Natural killer cell (primary cell): Measurements from ENCODE around the gene OR52N2. TPM values are rescaled to one million over a fixed set of nuclear protein-coding genes. Genes with fewer than 3 reads are reported as not detected.

ENCODE experiments used
- ATAC-seq, 3 donors: fragments of 150-1000 bp in 2 of 3; fragments of 200-7000 bp in 1 of 3; cut with Tn5 transposase; 1 replicate in 1 of 3; 2 replicates in 2 of 3; pipeline ENCODE4 v1.10.0; 2021; ENCODE audit warnings: mild to moderate bottlenecking in 2 of 3, moderate library complexity in 2 of 3
- DNase-seq, 2 donors: peaks; one replicate each; pipeline versions ENCODE4 v3.0.0 to v3.0.0-alpha.2; 2013 to 2021; ENCODE audit warnings: mixed read lengths in 1 of 2
- H3K27ac ChIP-seq: one replicate; pipeline ENCODE4 v1.5.1; 2013; ENCODE audit warnings: mild to moderate bottlenecking, low read length
- H3K27me3 ChIP-seq: one replicate; pipeline ENCODE4 v1.6.1; 2013; ENCODE audit warnings: low read length; ENCODE audit not compliant: control insufficient read depth, insufficient read depth
- H3K36me3 ChIP-seq: one replicate; pipeline ENCODE4 v1.6.1; 2013; ENCODE audit warnings: low read length; ENCODE audit not compliant: control insufficient read depth, insufficient read depth
- H3K4me1 ChIP-seq: one replicate; pipeline ENCODE4 v1.6.1; 2013; ENCODE audit warnings: low read length; ENCODE audit not compliant: control insufficient read depth, insufficient read depth
- H3K4me3 ChIP-seq: one replicate; pipeline ENCODE4 v1.5.1; 2013; ENCODE audit warnings: low read length
- H3K9me3 ChIP-seq: one replicate; pipeline ENCODE4 v1.6.1; 2013; ENCODE audit warnings: low read length; ENCODE audit not compliant: control insufficient read depth, insufficient read depth
- H3K27ac Mint-ChIP-seq, 2 donors: one replicate each; pipeline ENCODE4 v1.8.0; 2022; ENCODE audit warnings: mild to moderate bottlenecking in 2 of 2, mixed read lengths in 2 of 2, moderate library complexity in 1 of 2
- H3K27me3 Mint-ChIP-seq, 2 donors: one replicate each; pipeline ENCODE4 v1.8.0; 2022; ENCODE audit warnings: low read depth in 2 of 2, mixed read lengths in 2 of 2
- H3K36me3 Mint-ChIP-seq: one replicate; pipeline ENCODE4 v1.8.0; 2022; ENCODE audit warnings: mixed read lengths
- H3K4me1 Mint-ChIP-seq, 2 donors: one replicate each; pipeline ENCODE4 v1.8.0; 2022; ENCODE audit warnings: mixed read lengths in 2 of 2
- H3K4me3 Mint-ChIP-seq: one replicate; pipeline ENCODE4 v1.8.0; 2022; ENCODE audit warnings: mild to moderate bottlenecking, moderate library complexity, mixed read lengths
- H3K9me3 Mint-ChIP-seq, 2 donors: one replicate each; pipeline ENCODE4 v1.8.0; 2022; ENCODE audit warnings: mixed read lengths in 2 of 2
- CTCF ChIP-seq: fragments of 200-600 bp; IDR thresholded peaks from one replicate; pipeline ENCODE4 v1.8.0; 2022; ENCODE audit warnings: antibody characterized with exemption
- WGBS: methylation state at CpG from one replicate; pipeline ENCODE4 v1.1.7; 2013; ENCODE audit warnings: missing lambda C conversion rate; ENCODE audit not compliant: insufficient coverage; 5-methylcytosine and 5-hydroxymethylcytosine counted together
- intact Hi-C: fragments of 100-400 bp; cut with micrococcal nuclease; formaldehyde crosslinking; loops from one replicate; pipeline ENCODE4 v1.14.2; 2022
- total RNA-seq, 4 donors: library from RNA; stranded (reverse); fragments of 120-200 nt in 1 of 4; gene quantifications; one replicate each; pipeline versions ENCODE4 v1.2.3 to v1.2.4, GENCODE V29; 2013 to 2022

OR52N2 gene
- total RNA-seq, 3 donors from 2014 or later (not counting 1 experiment from before 2014, with no cell fraction given): not detected

- WGBS: no CpG with 5 or more reads among the region's 2 CpGs
- no peak for TF ChIP-seq CTCF
- H3K27me3 Mint-ChIP-seq: peaks cover 14 to 15% of the 10 kb centered on the region in 2 donors
Observed at GRCh38 chr11:5837695-5838094, 29.0 kb downstream of the OR52N2 start.

GRCh38 chr11:5841797-5842196 is 33.1 kb downstream of the OR52N2 start, which contains the start of gene OR52E6:
TSS of gene OR52E6 (minus strand) at chr11:5841897. CDS start at chr11:5841897, 0 bp downstream.
- intact Hi-C loops: no loop called here
- Mint-ChIP-seq H3K9me3 (no peaks in the 10 kb centered on the region), H3K4me1 (no peaks in the 10 kb centered on the region), H3K36me3 (no peaks in the 10 kb centered on the region), H3K27ac (no peak within 1 kb of the TSS), H3K4me3 (no peak within 1 kb of the TSS), H3K27me3 (peaks cover 6 to 12% of the 10 kb centered on the region in 2 donors)
- H3K27ac ChIP-seq: no peak within 1 kb of the TSS
- 100% methylated on average over 1 of the region's 1 CpG for WGBS
- H3K9me3 ChIP-seq: no peaks in the 10 kb centered on the region
- no peaks in the 10 kb centered on the region for H3K4me1 ChIP-seq
- no peak for DNase-seq
- no peaks in the 10 kb centered on the region for H3K27me3 ChIP-seq
- TF ChIP-seq CTCF: no peak
- ATAC-seq: no peak
- no peaks in the 10 kb centered on the region for H3K36me3 ChIP-seq
- H3K4me3 ChIP-seq: no peak within 1 kb of the TSS

More at GRCh38 chr11:5837695-5838094, 29.0 kb downstream of the OR52N2 start:
- H3K27me3 ChIP-seq: no peaks in the 10 kb centered on the region
- intact Hi-C loops: no loop called here
- H3K27ac ChIP-seq: no peak overlapping the region
- DNase-seq: no peak
- H3K4me3 ChIP-seq: no peak overlapping the region
- Mint-ChIP-seq H3K4me1 (no peaks in the 10 kb centered on the region), H3K36me3 (no peaks in the 10 kb centered on the region), H3K27ac (no peak overlapping the region), H3K4me3 (no peak overlapping the region), H3K9me3 (no peaks in the 10 kb centered on the region)
- no peak for ATAC-seq
- no peaks in the 10 kb centered on the region for H3K9me3 ChIP-seq
- no peaks in the 10 kb centered on the region for H3K36me3 ChIP-seq
- no peaks in the 10 kb centered on the region for H3K4me1 ChIP-seq

- no peaks in the 10 kb centered on the region for H3K4me1 Mint-ChIP-seq
- H3K27me3 Mint-ChIP-seq: peaks cover 5 to 7% of the 10 kb centered on the region in 2 donors
- ATAC-seq (no peak), DNase-seq (no peak)
- H3K36me3 ChIP-seq: no peaks in the 10 kb centered on the region
- H3K9me3 Mint-ChIP-seq: peaks cover 0 to 3% of the 10 kb centered on the region in 2 donors
- no peak overlapping the region for H3K4me3 Mint-ChIP-seq
- no peaks in the 10 kb centered on the region for H3K27me3 ChIP-seq
- 26% methylated on average over 1 of the region's 1 CpG for WGBS
- no peak for TF ChIP-seq CTCF
- H3K27ac Mint-ChIP-seq: no peak overlapping the region
- intact Hi-C loops: no loop called here
- H3K4me1 ChIP-seq: no peaks in the 10 kb centered on the region
- no peaks in the 10 kb centered on the region for H3K9me3 ChIP-seq
- H3K27ac ChIP-seq: no peak overlapping the region
- no peaks in the 10 kb centered on the region for H3K36me3 Mint-ChIP-seq
- H3K4me3 ChIP-seq: no peak overlapping the region
Observed at GRCh38 chr11:5846701-5847100, 38.0 kb downstream of the OR52N2 start.

- Histone ChIP-seq H3K9me3 (no peaks in the 10 kb centered on the region), H3K4me1 (no peaks in the 10 kb centered on the region), H3K27ac (no peak overlapping the region), H3K36me3 (no peaks in the 10 kb centered on the region), H3K27me3 (no peaks in the 10 kb centered on the region), H3K4me3 (no peak overlapping the region)
- H3K36me3 Mint-ChIP-seq: no peaks in the 10 kb centered on the region
- H3K27ac Mint-ChIP-seq: no peak overlapping the region
- peaks cover 0 to 3% of the 10 kb centered on the region in 2 donors for H3K9me3 Mint-ChIP-seq
- DNase-seq (no peak), ATAC-seq (no peak)
- intact Hi-C loops: no loop called here
- no peaks in the 10 kb centered on the region for H3K4me1 Mint-ChIP-seq
- peaks cover 5 to 9% of the 10 kb centered on the region in 2 donors for H3K27me3 Mint-ChIP-seq
- no peak for TF ChIP-seq CTCF
- H3K4me3 Mint-ChIP-seq: no peak overlapping the region
Observed at GRCh38 chr11:5847711-5848110, 39.0 kb downstream of the OR52N2 start.
